SIG-M5 treated with dmso at 0.1 percent for 504 hours (cell line): Measurements from ENCODE around the gene TAF5L.
A peak's percentile ranks its signal among the peaks of the same experiment; 100 is the strongest.

Source experiments
- DNase-seq: peaks from one replicate; lab custom pipeline; 2025; ENCODE audit not compliant: unreplicated experiment; lab: John Stamatoyannopoulos, UW

Gene TAF5L

DNA sequence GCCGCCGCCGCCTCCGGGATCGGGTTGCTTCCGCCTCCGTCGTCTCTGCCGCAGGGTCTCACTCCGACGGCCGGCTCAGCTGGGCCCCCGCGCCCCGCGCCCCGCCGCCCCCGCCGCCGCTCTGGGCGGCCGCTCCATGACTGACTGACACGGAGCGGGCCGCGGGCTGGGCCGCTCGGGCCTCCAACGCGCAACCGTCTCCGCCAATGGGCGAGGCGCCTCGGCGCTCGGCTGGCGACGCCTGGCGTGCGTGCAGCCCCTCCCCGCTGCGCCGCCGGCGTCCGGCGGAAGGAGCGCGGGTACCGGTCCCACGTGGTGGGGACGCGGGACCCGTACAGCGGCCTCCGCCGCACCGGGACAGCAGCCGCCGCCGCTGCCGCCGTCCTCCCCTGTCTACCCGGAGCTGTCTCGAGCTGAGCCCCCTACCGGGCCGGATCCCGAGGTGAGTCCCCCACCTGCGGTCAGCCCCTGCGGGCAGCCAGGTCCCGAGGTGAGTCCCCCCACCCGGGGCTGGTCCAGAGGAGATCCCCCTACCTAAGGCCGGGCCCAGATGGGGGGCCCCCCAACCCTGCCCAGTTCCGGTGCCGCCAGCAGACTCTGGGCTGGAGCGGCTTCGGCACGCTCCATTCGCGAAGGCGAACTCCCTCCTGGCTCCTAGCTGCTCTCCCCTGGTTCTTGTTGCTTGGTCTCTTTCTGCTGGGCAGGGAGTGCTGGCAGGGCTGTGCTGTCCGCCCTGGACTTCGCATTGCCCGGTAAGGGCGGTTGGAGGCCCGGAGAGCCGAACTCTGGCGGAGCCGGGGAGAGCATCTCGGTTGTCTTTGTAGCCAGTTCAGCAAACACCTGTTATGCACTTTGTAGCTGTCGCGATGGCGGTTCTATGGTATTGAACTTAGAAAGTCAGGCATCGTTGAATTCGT is at the start of gene TAF5L, which contains the start of gene URB2:
TAF5L (minus strand) TSS at position 208 of the 917 bp plus-strand sequence. CDS start 11,640 bp downstream, outside the sequence.
URB2 (plus strand) TSS at position 333 of the 917 bp plus-strand sequence. CDS start 1,387 bp downstream, outside the sequence.
- DNase-seq, result peak; percentile 90

GRCh38 chr1:229675396-229675795 is 49.5 kb upstream of the TAF5L start:
- no peak for DNase-seq

DNA sequence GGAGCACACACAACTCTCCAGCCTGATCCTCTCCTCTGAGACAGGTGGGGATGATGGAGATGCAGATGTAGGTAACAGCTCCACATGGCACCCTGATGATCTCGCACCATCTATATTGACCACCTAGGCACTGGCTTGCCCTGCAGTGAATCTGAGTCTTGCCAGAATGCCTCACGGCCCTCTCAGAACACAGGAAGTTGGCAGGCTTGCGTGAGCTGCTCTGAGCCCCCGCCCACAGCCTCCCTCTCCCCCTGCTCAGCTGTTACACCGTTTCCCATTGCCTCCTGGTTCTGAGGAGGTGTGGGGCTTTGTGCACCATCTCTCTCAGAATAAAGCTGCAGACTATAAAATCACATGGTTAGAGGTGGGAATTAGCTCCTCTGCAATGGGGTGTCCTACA is 48.1 kb upstream of the TAF5L start:
- no peak for DNase-seq

DNA sequence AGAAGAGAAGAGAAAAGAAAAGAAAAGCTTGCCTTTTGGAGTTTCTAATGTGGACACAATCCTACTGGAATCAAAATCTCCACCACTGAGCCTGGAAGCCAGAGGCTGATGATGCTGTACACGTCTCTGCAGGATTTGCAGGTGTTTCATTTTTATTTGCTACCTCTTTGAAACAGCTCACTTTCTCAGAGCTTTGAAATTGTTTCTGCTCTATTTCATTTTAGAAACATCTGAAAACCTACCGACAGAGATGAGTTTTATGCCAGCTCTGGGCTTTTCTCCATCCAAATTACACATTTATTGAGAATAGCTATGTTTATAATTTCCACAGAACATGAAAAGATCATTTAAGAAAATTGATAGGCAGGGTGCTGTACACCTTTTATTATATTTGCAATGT is 46.3 kb upstream of the TAF5L start:
- DNase-seq, result no peak

DNA sequence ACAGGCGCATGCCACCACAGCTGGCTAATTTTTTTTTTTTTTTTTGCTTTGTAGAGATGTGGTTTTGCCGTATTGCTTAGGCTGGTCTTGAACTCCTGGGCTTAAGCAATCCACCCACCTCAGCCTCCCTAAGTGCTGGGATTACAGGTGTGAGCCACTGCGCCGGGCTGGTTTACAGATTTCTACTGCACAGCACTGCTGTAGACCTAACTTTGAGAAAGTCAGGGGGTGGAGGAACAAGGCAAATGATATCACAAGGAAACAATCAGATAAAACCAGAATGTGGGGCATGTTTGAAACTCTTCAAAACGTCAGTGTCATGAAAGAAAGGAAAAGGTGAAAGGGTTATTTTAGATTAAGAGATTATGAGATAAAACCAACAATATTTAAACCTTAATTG is 45.4 kb upstream of the TAF5L start:
- no peak for DNase-seq

DNA sequence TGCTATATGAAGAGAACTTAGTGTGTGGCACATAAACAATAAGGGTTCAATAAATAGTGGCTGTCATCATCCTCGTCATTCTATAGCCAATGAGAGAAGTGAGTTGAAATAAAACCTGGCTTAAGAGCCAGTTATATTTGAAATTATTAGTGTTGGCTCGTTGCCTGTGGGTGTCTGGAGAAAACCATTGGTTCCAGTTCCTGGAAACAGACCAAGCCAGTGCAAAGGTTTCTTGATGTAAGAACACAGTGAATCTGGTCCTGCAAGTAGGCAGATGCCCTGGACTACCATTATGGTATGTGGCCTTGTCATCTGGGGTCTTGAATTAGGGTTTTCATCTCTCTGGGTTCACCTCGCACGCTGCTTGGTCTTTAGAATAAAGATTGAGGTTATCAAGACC is 43.4 kb upstream of the TAF5L start:
- no peak for DNase-seq

DNA sequence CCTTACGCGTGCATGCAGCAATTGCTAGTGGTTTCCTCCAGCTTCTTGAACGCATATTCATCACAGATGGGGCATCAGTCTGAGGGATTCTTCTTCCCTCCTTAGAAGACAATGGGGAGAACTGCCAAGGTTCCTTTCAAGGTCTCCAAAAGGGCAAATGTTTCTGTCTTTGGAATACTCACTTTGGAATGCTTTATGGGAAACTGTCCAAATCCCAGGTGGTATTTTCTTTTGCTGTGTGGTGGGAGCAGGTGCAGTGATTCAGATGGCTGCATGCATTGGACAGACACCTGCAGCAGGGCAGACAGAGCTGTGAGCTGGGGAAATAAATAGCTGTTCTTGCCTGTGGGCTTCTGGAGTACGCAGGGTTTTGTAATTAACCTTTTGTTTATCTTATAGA is 40.7 kb upstream of the TAF5L start:
- no peak for DNase-seq

- DNase-seq, result no peak
Measured at GRCh38 chr1:229665912-229666558, 40.1 kb upstream of the TAF5L start.

DNA sequence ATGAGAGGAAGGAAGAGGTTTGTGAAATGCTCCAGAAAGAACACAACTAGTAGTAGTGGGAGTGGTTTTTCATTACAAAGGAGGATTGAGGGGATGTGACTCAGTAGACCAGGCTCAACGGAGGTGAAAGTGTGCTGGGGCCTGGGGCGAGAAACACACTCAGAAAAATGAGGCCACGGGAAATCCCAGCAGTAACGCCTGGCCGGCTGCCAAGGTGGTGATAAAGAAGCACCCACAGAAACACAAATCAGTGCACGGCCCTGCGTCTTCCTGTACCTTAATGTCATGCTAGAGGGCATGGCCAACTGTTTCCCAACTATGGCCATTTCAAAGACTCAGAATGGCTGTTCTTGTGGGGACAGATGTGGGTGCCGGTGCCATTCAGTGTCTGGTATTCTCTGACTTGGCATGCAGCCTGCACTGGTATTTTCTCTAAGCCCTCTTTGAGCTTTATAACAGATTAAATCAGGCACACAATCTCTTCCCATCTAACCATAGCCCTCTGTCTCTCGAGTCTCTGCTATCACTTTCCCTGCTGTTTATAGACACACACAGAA is 38.3 kb upstream of the TAF5L start:
- DNase-seq, result no peak

GRCh38 chr1:229661897-229662296 is 36.0 kb upstream of the TAF5L start:
- DNase-seq, result no peak

- DNase-seq, result peak; percentile 46
Measured at GRCh38 chr1:229661022-229661877, 35.3 kb upstream of the TAF5L start.

DNA sequence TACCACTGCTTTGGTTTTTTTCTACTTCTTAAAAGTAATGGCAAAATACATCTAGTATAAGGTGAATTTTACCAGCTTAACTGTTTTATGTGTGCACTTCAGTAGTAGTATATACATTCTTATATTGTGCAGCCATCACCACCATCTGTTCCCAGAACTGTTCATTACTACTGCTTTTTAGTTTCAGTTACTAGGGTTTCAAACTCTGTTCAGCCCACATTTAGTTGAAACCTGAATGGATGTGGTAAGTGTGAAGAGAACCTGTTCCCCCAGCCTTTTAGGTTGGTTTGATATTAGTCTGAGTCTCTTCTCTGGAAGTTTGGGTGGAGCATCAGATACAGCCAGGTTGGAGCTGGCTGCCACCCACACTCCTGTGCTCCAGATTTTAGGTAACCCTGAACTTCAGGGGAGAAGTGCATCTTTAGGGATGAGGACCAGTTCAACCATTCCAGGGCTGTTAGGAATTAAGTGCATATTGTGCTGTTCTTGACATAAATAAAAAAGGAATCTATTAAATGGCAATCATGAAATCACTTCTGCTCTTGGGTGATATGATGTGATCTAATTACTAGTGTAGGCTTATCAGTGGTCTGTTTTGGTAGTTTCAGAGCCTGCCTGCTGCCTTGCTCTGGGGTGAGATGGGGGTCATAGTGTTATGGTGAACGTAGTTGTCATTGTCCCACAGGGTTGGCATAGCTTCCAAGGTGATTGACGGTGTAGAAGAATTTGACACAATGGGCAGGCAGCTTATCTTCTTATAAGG is 32.3 kb upstream of the TAF5L start:
- no peak for DNase-seq

DNA sequence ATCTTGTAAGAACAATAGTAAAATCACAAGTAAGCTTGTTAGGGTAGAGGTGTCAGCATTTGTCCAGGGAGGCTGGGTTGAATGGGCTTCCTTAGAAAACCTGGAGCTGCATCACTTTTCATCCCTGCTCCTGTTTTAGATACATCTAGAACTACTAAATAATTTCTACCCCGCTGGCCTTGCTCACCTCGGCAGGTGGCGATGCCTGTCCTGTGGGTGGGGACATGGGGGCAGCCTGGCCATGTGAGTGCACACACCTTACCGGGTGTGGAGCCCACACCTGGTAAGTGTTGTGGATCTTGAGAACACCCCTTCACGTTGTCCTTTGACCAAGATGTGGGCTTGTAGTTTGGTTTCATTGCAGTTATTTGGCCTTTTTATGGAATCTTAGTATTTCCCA is 29.9 kb upstream of the TAF5L start:
- DNase-seq, result no peak

GRCh38 chr1:229653420-229653819 is 27.5 kb upstream of the TAF5L start:
- no peak for DNase-seq

DNA sequence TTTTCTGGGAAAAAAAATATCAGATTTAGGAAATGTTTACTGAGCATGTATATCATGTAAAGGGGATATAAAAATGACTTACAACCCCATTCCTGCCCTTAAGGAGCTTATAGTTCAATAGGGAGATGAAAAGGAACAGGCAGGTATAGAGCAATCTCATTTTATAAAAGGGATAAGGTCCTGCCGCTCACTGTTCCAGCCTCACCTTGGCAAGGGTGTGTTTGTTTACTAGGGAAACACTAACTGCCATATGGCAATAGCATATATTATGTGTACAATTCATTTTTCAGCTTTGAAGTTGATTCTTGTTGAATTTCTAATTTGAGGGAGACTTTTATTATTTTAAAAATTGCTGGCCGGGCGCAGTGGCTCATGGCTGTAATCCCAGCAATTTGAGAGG is 25.6 kb upstream of the TAF5L start:
- DNase-seq, result no peak

DNA sequence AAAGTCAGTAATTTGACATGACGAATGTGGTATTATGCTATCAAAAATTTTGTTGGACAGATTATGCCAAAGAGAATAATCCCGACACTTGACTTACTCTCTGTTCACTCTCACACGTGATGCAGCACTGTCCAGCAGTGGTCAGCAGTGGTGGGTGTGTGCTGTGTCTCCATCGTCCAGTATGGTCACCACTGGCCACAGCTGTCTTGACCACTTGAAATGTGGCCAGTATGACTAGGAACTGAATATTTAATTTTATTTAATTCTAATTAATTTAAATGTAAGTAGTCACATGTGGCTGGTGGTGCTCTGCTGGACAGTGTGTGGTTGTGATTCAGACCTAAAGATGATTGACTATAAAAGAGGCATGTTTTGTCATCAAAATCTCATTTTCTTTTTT is 24.1 kb upstream of the TAF5L start:
- DNase-seq, result no peak

DNA sequence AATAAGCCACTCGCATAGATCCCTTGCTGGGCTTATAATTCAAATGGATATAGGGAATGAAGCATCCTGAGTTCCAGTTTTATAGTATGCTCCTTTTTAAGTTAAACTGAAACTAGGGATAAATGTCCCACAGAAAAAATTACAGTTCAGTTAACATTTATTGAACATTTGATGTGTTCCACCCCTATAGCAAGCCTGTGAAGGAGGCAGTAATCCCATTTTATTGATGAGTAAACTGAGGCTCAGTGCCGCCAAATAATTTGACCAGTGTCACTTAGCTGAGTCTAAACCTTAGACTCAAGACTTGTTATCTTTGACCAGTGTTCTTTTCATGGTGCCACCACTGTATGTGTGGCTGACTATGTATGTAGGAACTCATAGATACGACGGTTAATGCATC is 22.5 kb upstream of the TAF5L start:
- DNase-seq, result no peak

DNA sequence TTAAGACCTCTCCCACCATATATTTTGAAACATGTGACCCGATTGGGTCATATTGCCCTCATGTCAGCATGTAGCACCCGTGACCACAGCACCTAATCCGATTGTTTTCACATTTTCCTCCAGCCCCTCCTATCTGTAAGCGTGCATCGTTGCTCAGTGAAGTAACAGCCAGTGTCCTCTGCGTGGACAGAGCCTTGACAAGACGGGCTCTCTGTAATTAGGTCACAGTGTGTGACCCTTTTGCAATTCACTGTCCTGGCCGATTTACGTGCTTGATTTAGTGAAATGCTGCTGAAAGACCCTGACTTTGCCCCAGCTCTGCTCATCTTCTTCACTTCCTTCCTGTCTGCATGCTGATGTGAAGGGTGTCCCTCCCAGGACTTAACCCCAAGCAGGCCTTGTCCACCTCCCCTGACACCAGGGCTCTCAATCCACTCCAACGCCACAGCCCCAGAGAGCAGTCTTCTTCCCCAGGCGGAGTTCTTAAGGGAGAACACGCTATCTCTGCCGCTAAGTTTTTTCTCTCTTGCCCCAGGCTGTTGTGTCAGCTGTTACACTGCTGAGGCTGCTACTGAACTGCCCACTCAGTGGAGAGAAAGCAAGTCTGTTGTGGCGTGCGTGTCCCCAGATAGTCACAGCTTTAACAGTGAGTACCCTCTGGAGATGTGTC is 19.5 kb upstream of the TAF5L start:
- no peak for DNase-seq

GRCh38 chr1:229643996-229644745 is 18.2 kb upstream of the TAF5L start:
- peak; percentile 23 for DNase-seq
